Activated CD4-positive, alpha-beta T cell treated with anti-CD3 and anti-CD28 coated beads, Interleukin-2, amount 10 ng/mL, durations not matched to agents 24 days and 14 days (primary cell): ENCODE measurements around the gene EFNA3. TPM values are rescaled to one million over a fixed set of nuclear protein-coding genes. Genes with fewer than 3 reads are reported as not detected.

ENCODE experiments used
- DNase-seq: peaks from one replicate; pipeline ENCODE4 v3.0.0; 2022
- H3K27ac Mint-ChIP-seq: one replicate; pipeline ENCODE4 v1.8.0; 2022; ENCODE audit warnings: mild to moderate bottlenecking, mixed read lengths
- H3K27me3 Mint-ChIP-seq: one replicate; pipeline ENCODE4 v1.8.0; 2022; ENCODE audit warnings: mixed read lengths
- H3K36me3 Mint-ChIP-seq: one replicate; pipeline ENCODE4 v1.8.0; 2022; ENCODE audit warnings: low read depth, mild to moderate bottlenecking, mixed read lengths
- H3K4me1 Mint-ChIP-seq: one replicate; pipeline ENCODE4 v1.8.0; 2021; ENCODE audit warnings: mixed read lengths
- H3K4me3 Mint-ChIP-seq: one replicate; pipeline ENCODE4 v1.8.0; 2022; ENCODE audit warnings: mild to moderate bottlenecking, moderate library complexity, mixed read lengths
- H3K9me3 Mint-ChIP-seq: one replicate; pipeline ENCODE4 v1.8.0; 2021; ENCODE audit warnings: mixed read lengths
- intact Hi-C: fragments of 100-400 bp; cut with micrococcal nuclease; formaldehyde crosslinking; loops from one replicate; pipeline ENCODE4 v1.15.1; 2023
- total RNA-seq: library from RNA; stranded (reverse); gene quantifications from 2 replicates; pipeline ENCODE4 v1.2.3, GENCODE V29; 2022

EFNA3 gene
- total RNA-seq, 1 donor from 2014 or later, result 3.6 TPM

- H3K9me3 Mint-ChIP-seq, result no peaks in the 10 kb centered on the region
- peak; percentile 76 for DNase-seq
Measured at GRCh38 chr1:155052439-155053395, 25.9 kb upstream of the EFNA3 start.

GRCh38 chr1:155053531-155054105, 25.0 kb upstream of the EFNA3 start:
- no peak for DNase-seq
- Mint-ChIP-seq H3K36me3 (peaks cover 20% of the 10 kb centered on the region), H3K27ac (peak overlapping the region; percentile 40), H3K9me3 (no peaks in the 10 kb centered on the region), H3K4me1 (peaks cover 22% of the 10 kb centered on the region), H3K27me3 (no peaks in the 10 kb centered on the region), H3K4me3 (peak overlapping the region; percentile 71)
- intact Hi-C loops, result no loop called here

More at GRCh38 chr1:155052439-155053395, 25.9 kb upstream of the EFNA3 start:
- Mint-ChIP-seq H3K4me1 (peaks cover 22% of the 10 kb centered on the region), H3K27ac (peak overlapping the region; percentile 40), H3K27me3 (no peaks in the 10 kb centered on the region), H3K36me3 (peaks cover 15% of the 10 kb centered on the region), H3K4me3 (peak overlapping the region; percentile 87)
- intact Hi-C loops, result loop anchor here (1.0 kb wide), 1 partner anchor 9 kb away; no protein-coding TSS in a partner anchor

GRCh38 chr1:155057104-155057503, 21.5 kb upstream of the EFNA3 start:
- H3K4me1 Mint-ChIP-seq, result peaks cover 18% of the 10 kb centered on the region
- intact Hi-C loops, result no loop called here
- H3K4me3 Mint-ChIP-seq, result no peak overlapping the region
- no peaks in the 10 kb centered on the region for H3K27me3 Mint-ChIP-seq
- no peaks in the 10 kb centered on the region for H3K9me3 Mint-ChIP-seq
- no peak for DNase-seq
- H3K36me3 Mint-ChIP-seq, result peaks cover 30% of the 10 kb centered on the region
- no peak overlapping the region for H3K27ac Mint-ChIP-seq

- no peaks in the 10 kb centered on the region for H3K27me3 Mint-ChIP-seq
- H3K27ac Mint-ChIP-seq, result no peak overlapping the region
- peaks cover 15% of the 10 kb centered on the region for H3K4me1 Mint-ChIP-seq
- peaks cover 30% of the 10 kb centered on the region for H3K36me3 Mint-ChIP-seq
- no peaks in the 10 kb centered on the region for H3K9me3 Mint-ChIP-seq
- intact Hi-C loops, result no loop called here
- H3K4me3 Mint-ChIP-seq, result no peak overlapping the region
- no peak for DNase-seq
Measured at GRCh38 chr1:155057788-155058211, 20.8 kb upstream of the EFNA3 start.

- H3K27me3 Mint-ChIP-seq, result no peaks in the 10 kb centered on the region
- H3K4me1 Mint-ChIP-seq, result peaks cover 20% of the 10 kb centered on the region
- H3K36me3 Mint-ChIP-seq, result peaks cover 27% of the 10 kb centered on the region
- no peak overlapping the region for H3K4me3 Mint-ChIP-seq
- H3K27ac Mint-ChIP-seq, result no peak overlapping the region
- DNase-seq, result no peak
- intact Hi-C loops, result loop anchor here (1.0 to 5.0 kb wide), 6 partner anchors 8 to 502 kb away; partner anchors contain the start of genes CKS1B, SHC1, UBE2Q1 and ZBTB7B
- H3K9me3 Mint-ChIP-seq, result no peaks in the 10 kb centered on the region
Measured at GRCh38 chr1:155060736-155061135, 17.9 kb upstream of the EFNA3 start.

- Mint-ChIP-seq H3K9me3 (no peaks in the 10 kb centered on the region), H3K4me3 (peak overlapping the region; percentile 34), H3K36me3 (peaks cover 19% of the 10 kb centered on the region), H3K27me3 (no peaks in the 10 kb centered on the region), H3K4me1 (peaks cover 23% of the 10 kb centered on the region), H3K27ac (no peak overlapping the region)
- DNase-seq, result peak; percentile 99
- intact Hi-C loops, result loop anchor here (1.0 to 5.0 kb wide), 6 partner anchors 9 to 503 kb away; partner anchors contain the start of genes CKS1B, SHC1, UBE2Q1 and ZBTB7B
Measured at GRCh38 chr1:155061381-155062150, 17.1 kb upstream of the EFNA3 start.

- peaks cover 18% of the 10 kb centered on the region for H3K36me3 Mint-ChIP-seq
- peaks cover 23% of the 10 kb centered on the region for H3K4me1 Mint-ChIP-seq
- H3K9me3 Mint-ChIP-seq, result no peaks in the 10 kb centered on the region
- H3K4me3 Mint-ChIP-seq, result peak overlapping the region; percentile 80
- H3K27ac Mint-ChIP-seq, result no peak overlapping the region
- no peaks in the 10 kb centered on the region for H3K27me3 Mint-ChIP-seq
- peak; percentile 67 for DNase-seq
- intact Hi-C loops, result loop anchor here (5.0 kb wide), 2 partner anchors 60 to 90 kb away; partner anchors contain the start of genes CKS1B, SHC1 and ZBTB7B
Measured at GRCh38 chr1:155062151-155062686, 16.4 kb upstream of the EFNA3 start.

GRCh38 chr1:155062702-155063411, 15.8 kb upstream of the EFNA3 start:
- Mint-ChIP-seq H3K9me3 (no peaks in the 10 kb centered on the region), H3K27ac (no peak overlapping the region), H3K27me3 (no peaks in the 10 kb centered on the region), H3K4me1 (peaks cover 23% of the 10 kb centered on the region), H3K36me3 (peaks cover 14% of the 10 kb centered on the region), H3K4me3 (peak overlapping the region; percentile 80)
- intact Hi-C loops, result loop anchor here (1.0 to 5.0 kb wide), 4 partner anchors 21 to 108 kb away; partner anchors contain the start of genes CKS1B, SHC1 and ZBTB7B
- peak; percentile 95 for DNase-seq

- Mint-ChIP-seq H3K27me3 (no peaks in the 10 kb centered on the region), H3K4me1 (peaks cover 23% of the 10 kb centered on the region), H3K27ac (peak within 1 kb of the TSS; percentile 54), H3K4me3 (peak within 1 kb of the TSS; percentile 80), H3K36me3 (peaks cover 13% of the 10 kb centered on the region), H3K9me3 (no peaks in the 10 kb centered on the region)
- peak; percentile 96 for DNase-seq
- intact Hi-C loops, result loop anchor here (1.0 to 5.0 kb wide), 4 partner anchors 21 to 108 kb away; partner anchors contain the start of genes CKS1B, SHC1 and ZBTB7B
Measured at GRCh38 chr1:155063550-155064110, 15.0 kb upstream of the EFNA3 start, which contains the start of gene EFNA4. Gene EFNA4, plus strand, starts transcription at chr1:155063740. Its CDS starts 84 bp downstream, at chr1:155063824.

GRCh38 chr1:155064111-155064831, 14.4 kb upstream of the EFNA3 start:
- Mint-ChIP-seq H3K27ac (peak overlapping the region; percentile 54), H3K36me3 (peaks cover 13% of the 10 kb centered on the region), H3K9me3 (no peaks in the 10 kb centered on the region), H3K27me3 (no peaks in the 10 kb centered on the region), H3K4me1 (peaks cover 23% of the 10 kb centered on the region), H3K4me3 (peak overlapping the region; percentile 80)
- intact Hi-C loops, result loop anchor here (5.0 kb wide), 2 partner anchors 62 to 92 kb away; partner anchors contain the start of genes CKS1B, SHC1 and ZBTB7B
- peak; percentile 75 for DNase-seq

GRCh38 chr1:155064832-155065429, 13.7 kb upstream of the EFNA3 start:
- Mint-ChIP-seq H3K27ac (no peak overlapping the region), H3K36me3 (peaks cover 10% of the 10 kb centered on the region), H3K4me3 (peak overlapping the region; percentile 80), H3K27me3 (no peaks in the 10 kb centered on the region), H3K9me3 (no peaks in the 10 kb centered on the region), H3K4me1 (peaks cover 23% of the 10 kb centered on the region)
- DNase-seq, result no peak
- intact Hi-C loops, result loop anchor here (5.0 kb wide), 2 partner anchors 63 to 93 kb away; partner anchors contain the start of genes CKS1B, SHC1 and ZBTB7B
